Measurements from ENCODE around the gene ATXN7. TPM values are rescaled to one million over a fixed set of nuclear protein-coding genes. Genes with fewer than 3 reads are reported as not detected.

The ATXN7 gene
- total RNA-seq, 1 experiment from 2014 or later, result 3.6 TPM

DNA sequence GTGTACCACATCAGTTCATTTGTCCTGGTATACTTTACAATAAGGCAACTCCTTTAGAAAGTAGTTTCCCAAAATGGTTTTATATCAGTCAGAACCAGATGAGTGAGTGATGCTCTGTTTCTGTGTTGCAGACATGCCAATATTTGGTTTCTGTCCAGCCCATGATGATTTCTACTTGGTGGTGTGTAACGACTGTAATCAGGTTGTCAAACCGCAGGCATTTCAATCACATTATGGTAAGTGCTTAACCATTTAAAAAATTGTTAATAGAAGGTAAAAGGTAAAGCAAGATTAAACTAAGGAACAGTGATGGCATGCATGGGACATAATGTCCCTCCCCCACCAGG is 88.6 kb downstream of the ATXN7 start:
- Histone ChIP-seq H3K36me3 (ENCODE audit: low read depth, low read length) (no peaks in the 10 kb centered on the region), H2AFZ (ENCODE audit: low read length) (no peak overlapping the region), H3K4me3 (ENCODE audit: low read length) (no peak overlapping the region), H3K9me2 (replicated peaks; ENCODE audit: low read length) (no peaks in the 10 kb centered on the region), H3K9me3 (ENCODE audit: low read length) (no peaks in the 10 kb centered on the region), H3F3A (ENCODE audit: low read length, unreplicated experiment) (no peaks in the 10 kb centered on the region), H3K27ac (ENCODE audit: low read length) (no peak overlapping the region), H3K9ac (ENCODE audit: low read length) (no peak overlapping the region), H4K20me1 (ENCODE audit: low read length) (no peaks in the 10 kb centered on the region), H3K79me2 (ENCODE audit: low read length) (no peaks in the 10 kb centered on the region), H3K4me2 (ENCODE audit: low read length) (no peak overlapping the region), H3K4me1 (ENCODE audit: insufficient read depth, low read length) (no peaks in the 10 kb centered on the region), H3K27me3 (ENCODE audit: low read length) (no peaks in the 10 kb centered on the region)
- DNase-seq (no peak), ATAC-seq (no peak)
- ChIA-PET POLR2A (ENCODE audit: unreplicated experiment) (no interaction called here), CTCF (no interaction called here)
- TF ChIP-seq, protein P1, sequence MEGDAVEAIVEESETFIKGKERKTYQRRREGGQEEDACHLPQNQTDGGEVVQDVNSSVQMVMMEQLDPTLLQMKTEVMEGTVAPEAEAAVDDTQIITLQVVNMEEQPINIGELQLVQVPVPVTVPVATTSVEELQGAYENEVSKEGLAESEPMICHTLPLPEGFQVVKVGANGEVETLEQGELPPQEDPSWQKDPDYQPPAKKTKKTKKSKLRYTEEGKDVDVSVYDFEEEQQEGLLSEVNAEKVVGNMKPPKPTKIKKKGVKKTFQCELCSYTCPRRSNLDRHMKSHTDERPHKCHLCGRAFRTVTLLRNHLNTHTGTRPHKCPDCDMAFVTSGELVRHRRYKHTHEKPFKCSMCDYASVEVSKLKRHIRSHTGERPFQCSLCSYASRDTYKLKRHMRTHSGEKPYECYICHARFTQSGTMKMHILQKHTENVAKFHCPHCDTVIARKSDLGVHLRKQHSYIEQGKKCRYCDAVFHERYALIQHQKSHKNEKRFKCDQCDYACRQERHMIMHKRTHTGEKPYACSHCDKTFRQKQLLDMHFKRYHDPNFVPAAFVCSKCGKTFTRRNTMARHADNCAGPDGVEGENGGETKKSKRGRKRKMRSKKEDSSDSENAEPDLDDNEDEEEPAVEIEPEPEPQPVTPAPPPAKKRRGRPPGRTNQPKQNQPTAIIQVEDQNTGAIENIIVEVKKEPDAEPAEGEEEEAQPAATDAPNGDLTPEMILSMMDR (conservative IDR thresholded peaks at IDR 0.05; ENCODE audit: low read depth, low read length), result no peak
- TF ChIP-seq EZH2 (IDR thresholded peaks at IDR 0.05; ENCODE audit: low read length, unreplicated experiment) (no peak), EZH2phosphoT487 (IDR thresholded peaks at IDR 0.05; ENCODE audit: borderline replicate concordance, low read length) (no peak)
- no TSS peak for BruUV-seq (replicated peaks)
- intact Hi-C loops (cut with micrococcal nuclease), result no loop called here

DNA sequence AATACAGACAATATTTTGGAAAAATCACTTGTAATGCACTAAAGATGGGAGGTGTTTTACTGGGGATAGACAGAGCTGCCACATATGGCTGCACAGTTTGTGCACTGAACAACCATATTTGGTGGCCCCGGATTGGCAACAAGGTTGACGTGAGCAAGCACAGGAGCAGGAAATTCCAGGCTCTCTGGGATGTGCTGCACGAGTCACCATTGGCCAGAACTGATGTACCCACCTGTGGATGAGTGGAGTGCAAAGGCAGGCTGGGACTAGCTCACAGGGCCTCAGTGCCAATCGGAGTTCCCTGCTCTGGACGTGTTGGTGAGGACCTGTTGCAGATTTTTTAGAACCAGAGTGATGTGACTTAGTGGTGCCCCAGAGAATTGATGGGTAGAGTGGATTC is 90.5 kb downstream of the ATXN7 start:
- Histone ChIP-seq H3K36me3 (ENCODE audit: low read depth, low read length) (no peaks in the 10 kb centered on the region), H3K9me2 (replicated peaks; ENCODE audit: low read length) (no peaks in the 10 kb centered on the region), H3K4me3 (ENCODE audit: low read length) (no peak overlapping the region), H4K20me1 (ENCODE audit: low read length) (no peaks in the 10 kb centered on the region), H3F3A (ENCODE audit: low read length, unreplicated experiment) (no peaks in the 10 kb centered on the region), H3K79me2 (ENCODE audit: low read length) (no peaks in the 10 kb centered on the region), H2AFZ (ENCODE audit: low read length) (no peak overlapping the region), H3K9me3 (ENCODE audit: low read length) (no peaks in the 10 kb centered on the region), H3K9ac (ENCODE audit: low read length) (no peak overlapping the region), H3K27ac (ENCODE audit: low read length) (no peak overlapping the region), H3K4me2 (ENCODE audit: low read length) (no peak overlapping the region), H3K4me1 (ENCODE audit: insufficient read depth, low read length) (no peaks in the 10 kb centered on the region), H3K27me3 (ENCODE audit: low read length) (no peaks in the 10 kb centered on the region)
- intact Hi-C loops (cut with micrococcal nuclease), result no loop called here
- BruUV-seq (replicated peaks), result no TSS peak
- ATAC-seq, result no peak
- DNase-seq, result no peak
- CTCF ChIA-PET, result no interaction called here
- TF ChIP-seq EZH2 (IDR thresholded peaks at IDR 0.05; ENCODE audit: low read length, unreplicated experiment), result no peak
- TF ChIP-seq, protein P1 (conservative IDR thresholded peaks at IDR 0.05; ENCODE audit: low read depth, low read length), result no peak
- no peak for TF ChIP-seq EZH2phosphoT487 (IDR thresholded peaks at IDR 0.05; ENCODE audit: borderline replicate concordance, low read length)
- POLR2A ChIA-PET (ENCODE audit: unreplicated experiment), result no interaction called here

DNA sequence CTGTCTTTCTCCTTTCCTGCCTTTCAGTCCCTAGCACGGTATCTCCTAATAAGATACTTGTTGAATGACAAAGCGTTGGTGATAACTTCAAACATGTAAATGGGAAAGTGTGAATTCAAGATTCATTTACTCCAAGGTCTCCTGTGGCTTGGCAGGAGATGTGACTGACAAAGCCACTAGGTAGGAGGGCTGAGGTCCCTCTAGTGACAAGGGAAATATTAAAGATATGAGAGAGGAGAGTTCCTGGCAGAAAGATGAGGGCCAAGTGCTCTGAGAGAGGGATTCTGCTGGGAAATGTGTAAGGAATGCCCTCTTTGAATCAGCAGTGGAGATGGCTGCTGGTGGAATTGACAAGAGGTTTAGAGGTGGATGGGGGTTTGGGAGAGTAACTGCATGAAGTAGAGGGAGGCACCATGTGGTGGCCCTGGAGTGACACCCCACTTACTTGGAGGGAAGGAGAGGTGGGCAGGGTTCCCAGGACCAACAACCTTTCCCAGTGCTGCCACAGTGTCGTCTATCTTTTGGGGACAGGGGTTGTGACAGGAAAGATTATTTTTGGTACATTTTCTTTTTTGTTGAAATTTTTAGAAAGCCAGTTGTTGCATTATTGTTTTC is 91.5 kb downstream of the ATXN7 start:
- Histone ChIP-seq H2AFZ (ENCODE audit: low read length) (no peak overlapping the region), H3K27ac (ENCODE audit: low read length) (no peak overlapping the region), H3K27me3 (ENCODE audit: low read length) (no peaks in the 10 kb centered on the region), H3K79me2 (ENCODE audit: low read length) (no peaks in the 10 kb centered on the region), H3K36me3 (ENCODE audit: low read depth, low read length) (no peaks in the 10 kb centered on the region), H3K4me1 (ENCODE audit: insufficient read depth, low read length) (peaks cover 1% of the 10 kb centered on the region; the same call in 1 of the 2 replicates), H3K4me3 (ENCODE audit: low read length) (no peak overlapping the region), H4K20me1 (ENCODE audit: low read length) (no peaks in the 10 kb centered on the region), H3F3A (ENCODE audit: low read length, unreplicated experiment) (no peaks in the 10 kb centered on the region), H3K9me2 (replicated peaks; ENCODE audit: low read length) (no peaks in the 10 kb centered on the region), H3K4me2 (ENCODE audit: low read length) (no peak overlapping the region), H3K9ac (ENCODE audit: low read length) (no peak overlapping the region), H3K9me3 (ENCODE audit: low read length) (no peaks in the 10 kb centered on the region)
- BruUV-seq (replicated peaks), result no TSS peak
- ChIA-PET POLR2A (ENCODE audit: unreplicated experiment) (no interaction called here), CTCF (no interaction called here)
- intact Hi-C loops (cut with micrococcal nuclease), result no loop called here
- TF ChIP-seq EZH2phosphoT487 (IDR thresholded peaks at IDR 0.05; ENCODE audit: borderline replicate concordance, low read length) (no peak), EZH2 (IDR thresholded peaks at IDR 0.05; ENCODE audit: low read length, unreplicated experiment) (no peak)
- TF ChIP-seq, protein P1 (conservative IDR thresholded peaks at IDR 0.05; ENCODE audit: low read depth, low read length), result no peak
- ATAC-seq (no peak), DNase-seq (no peak)
